ENCODE results near the gene MAP3K5.

Gene MAP3K5

GRCh38 chr6:136510299-136510698 lies 282.0 kb downstream of the MAP3K5 start:
- FAIRE-seq (no peak), DNase-seq (ENCODE audit: insufficient read length, low spot score) (no peak)
- TF ChIP-seq, protein P1, sequence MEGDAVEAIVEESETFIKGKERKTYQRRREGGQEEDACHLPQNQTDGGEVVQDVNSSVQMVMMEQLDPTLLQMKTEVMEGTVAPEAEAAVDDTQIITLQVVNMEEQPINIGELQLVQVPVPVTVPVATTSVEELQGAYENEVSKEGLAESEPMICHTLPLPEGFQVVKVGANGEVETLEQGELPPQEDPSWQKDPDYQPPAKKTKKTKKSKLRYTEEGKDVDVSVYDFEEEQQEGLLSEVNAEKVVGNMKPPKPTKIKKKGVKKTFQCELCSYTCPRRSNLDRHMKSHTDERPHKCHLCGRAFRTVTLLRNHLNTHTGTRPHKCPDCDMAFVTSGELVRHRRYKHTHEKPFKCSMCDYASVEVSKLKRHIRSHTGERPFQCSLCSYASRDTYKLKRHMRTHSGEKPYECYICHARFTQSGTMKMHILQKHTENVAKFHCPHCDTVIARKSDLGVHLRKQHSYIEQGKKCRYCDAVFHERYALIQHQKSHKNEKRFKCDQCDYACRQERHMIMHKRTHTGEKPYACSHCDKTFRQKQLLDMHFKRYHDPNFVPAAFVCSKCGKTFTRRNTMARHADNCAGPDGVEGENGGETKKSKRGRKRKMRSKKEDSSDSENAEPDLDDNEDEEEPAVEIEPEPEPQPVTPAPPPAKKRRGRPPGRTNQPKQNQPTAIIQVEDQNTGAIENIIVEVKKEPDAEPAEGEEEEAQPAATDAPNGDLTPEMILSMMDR (IDR thresholded peaks at IDR 0.05; ENCODE audit: insufficient read depth, missing control alignments): no peak

GRCh38 chr6:136508725-136509392 lies 283.4 kb downstream of the MAP3K5 start:
- DNase-seq (ENCODE audit: insufficient read length, low spot score): no peak
- FAIRE-seq: no peak
- TF ChIP-seq, protein P1 (IDR thresholded peaks at IDR 0.05; ENCODE audit: insufficient read depth, missing control alignments): no peak

Measured in D721Med (cell line).